Measurements from ENCODE around the gene CAMTA1.
"Not testable (repeated sequence)": the region's sequence is repeated elsewhere in the genome, so short reads cannot be mapped to it uniquely, and the experiment has no call there.

CAMTA1 gene

DNA sequence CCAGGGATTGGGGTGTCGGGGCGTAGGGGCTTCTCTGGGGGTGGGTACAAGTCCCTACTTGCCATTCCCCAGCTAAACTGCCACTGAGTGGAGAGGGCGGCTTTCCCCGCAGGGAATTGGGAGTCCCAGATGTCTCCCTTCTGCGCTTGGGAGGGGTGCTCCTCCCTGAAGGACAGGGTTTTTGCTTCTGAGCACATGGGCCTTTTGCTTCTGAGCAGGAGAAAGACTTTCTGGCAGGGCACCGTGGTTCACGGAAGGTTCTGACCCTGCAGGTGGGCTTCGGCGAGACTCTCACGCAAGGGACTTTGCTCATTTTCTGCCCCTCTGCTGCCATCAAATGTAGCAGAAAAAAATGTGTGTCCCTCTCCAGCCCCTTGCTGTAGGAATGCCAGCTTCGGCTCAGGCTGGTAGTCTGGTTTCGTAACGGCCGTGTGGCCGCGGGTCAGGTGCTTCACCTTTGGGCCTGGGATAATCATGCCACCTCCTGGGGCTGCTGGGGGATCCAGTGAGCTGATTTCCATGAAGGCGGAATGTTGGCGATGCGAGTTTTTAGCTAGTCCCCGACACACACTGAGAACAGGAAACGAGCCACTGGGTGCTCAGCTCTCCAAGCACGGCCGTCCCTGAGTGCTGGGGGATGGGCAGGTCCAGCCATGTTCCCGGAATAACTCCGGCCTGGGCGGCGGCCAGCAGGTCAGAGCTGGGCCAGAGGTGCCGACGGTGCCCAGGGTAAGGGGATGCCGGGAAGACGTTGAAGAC is 364.0 kb downstream of the CAMTA1 start:
- peak; percentile 84 for DNase-seq (ENCODE audit: low read depth)

DNA sequence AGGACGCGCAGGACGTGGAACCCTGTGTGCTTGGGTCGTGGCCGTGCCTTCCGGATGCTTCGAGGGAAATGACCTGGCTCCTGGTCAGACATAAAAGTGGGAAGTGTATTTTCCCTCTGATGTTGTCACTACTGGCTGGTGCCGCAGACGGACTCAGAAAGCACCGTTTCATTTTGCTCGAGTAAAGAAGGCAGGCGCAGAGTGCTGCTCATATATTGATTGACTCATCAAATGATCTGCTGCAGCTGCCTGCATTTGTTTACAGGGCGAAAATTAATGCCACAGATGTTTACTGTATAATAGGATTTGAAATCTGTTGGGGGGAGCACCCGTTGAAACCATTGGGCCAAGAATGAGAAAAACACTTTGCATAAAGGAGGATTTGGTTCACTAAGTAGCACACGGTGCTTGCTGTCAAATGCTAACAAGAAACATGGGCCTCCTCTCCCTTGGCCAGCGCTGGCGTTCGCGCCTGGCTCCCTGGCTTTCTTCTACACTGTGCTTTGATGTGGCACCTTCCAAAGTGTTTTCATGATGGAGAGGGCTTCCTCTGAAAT is 365.5 kb downstream of the CAMTA1 start:
- no peak for DNase-seq (ENCODE audit: low read depth)
- no peak overlapping the region for H3K4me3 ChIP-seq (ENCODE audit: low read length)
- TF ChIP-seq, protein P1, sequence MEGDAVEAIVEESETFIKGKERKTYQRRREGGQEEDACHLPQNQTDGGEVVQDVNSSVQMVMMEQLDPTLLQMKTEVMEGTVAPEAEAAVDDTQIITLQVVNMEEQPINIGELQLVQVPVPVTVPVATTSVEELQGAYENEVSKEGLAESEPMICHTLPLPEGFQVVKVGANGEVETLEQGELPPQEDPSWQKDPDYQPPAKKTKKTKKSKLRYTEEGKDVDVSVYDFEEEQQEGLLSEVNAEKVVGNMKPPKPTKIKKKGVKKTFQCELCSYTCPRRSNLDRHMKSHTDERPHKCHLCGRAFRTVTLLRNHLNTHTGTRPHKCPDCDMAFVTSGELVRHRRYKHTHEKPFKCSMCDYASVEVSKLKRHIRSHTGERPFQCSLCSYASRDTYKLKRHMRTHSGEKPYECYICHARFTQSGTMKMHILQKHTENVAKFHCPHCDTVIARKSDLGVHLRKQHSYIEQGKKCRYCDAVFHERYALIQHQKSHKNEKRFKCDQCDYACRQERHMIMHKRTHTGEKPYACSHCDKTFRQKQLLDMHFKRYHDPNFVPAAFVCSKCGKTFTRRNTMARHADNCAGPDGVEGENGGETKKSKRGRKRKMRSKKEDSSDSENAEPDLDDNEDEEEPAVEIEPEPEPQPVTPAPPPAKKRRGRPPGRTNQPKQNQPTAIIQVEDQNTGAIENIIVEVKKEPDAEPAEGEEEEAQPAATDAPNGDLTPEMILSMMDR (conservative IDR thresholded peaks at IDR 0.05; ENCODE audit: low read depth, low read length), result no peak

More for the DNA sequence above, 364.0 kb downstream of the CAMTA1 start:
- TF ChIP-seq, protein P1 (conservative IDR thresholded peaks at IDR 0.05; ENCODE audit: low read depth, low read length), result no peak
- H3K4me3 ChIP-seq (ENCODE audit: low read length), result no peak overlapping the region

DNA sequence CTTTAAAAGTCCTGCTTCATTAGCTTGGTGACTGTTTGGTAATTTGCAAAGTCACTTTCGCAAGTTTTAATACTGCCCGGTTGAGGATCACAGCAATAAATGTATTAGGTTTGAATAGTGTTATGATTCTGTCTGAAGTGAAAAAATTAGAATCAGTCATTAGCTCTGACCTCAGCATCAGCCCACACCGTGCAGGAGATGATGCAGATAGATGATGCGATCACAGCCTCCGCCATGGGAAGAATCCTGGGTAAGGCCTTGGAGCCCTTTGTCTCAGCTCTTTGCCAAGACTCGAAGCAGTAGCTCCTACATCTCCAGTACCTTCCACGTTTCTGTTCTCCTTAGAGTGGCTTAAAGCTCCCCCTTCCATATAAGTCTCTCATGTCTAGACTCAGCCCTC is 366.7 kb downstream of the CAMTA1 start:
- TF ChIP-seq, protein P1 (conservative IDR thresholded peaks at IDR 0.05; ENCODE audit: low read depth, low read length), result no peak
- H3K4me3 ChIP-seq (ENCODE audit: low read length), result no peak overlapping the region
- no peak for DNase-seq (ENCODE audit: low read depth)

DNA sequence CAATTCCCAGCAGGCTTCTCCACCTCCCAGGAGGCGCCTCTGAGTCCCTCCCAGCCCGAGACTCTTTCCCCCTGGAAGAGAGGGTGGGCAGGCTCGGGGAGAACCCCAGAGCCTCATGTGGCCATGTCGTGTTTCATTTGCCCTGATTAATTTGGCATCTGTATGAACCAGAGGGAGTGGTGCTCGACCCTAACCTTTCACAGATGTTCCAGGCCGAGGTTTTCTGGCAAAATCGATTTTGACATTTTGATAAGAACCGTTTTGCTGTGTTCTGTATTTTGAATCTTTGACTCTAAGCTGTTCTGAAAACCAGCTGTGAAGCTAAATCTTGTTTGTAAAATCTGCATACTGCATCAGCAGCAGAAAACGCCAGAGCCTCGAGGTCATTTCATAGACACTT is 367.4 kb downstream of the CAMTA1 start:
- no peak for DNase-seq (ENCODE audit: low read depth)
- H3K4me3 ChIP-seq (ENCODE audit: low read length), result no peak overlapping the region
- TF ChIP-seq, protein P1 (conservative IDR thresholded peaks at IDR 0.05; ENCODE audit: low read depth, low read length), result no peak

DNA sequence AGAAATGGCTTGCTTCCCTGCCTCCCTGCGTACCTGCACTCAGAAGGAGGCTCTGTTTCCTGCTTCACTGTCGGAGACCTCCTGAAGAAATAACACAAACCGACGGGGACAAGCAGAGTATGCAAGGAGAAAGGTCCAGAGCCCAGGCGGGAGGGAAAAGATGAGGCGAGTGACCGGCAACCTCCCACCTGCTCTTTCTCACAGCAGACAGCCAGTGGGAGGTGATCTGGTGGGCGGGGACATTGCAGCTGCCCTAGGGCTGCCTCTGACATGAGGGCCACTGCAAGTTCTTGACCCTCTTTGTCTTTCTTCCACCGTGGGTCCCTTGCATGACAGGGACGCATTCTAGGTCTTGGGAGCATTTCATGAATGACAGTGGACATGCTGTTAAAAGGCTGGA is 368.2 kb downstream of the CAMTA1 start:
- DNase-seq (ENCODE audit: low read depth), result no peak
- H3K4me3 ChIP-seq (ENCODE audit: low read length), result no peak overlapping the region
- TF ChIP-seq, protein P1 (conservative IDR thresholded peaks at IDR 0.05; ENCODE audit: low read depth, low read length), result no peak

DNA sequence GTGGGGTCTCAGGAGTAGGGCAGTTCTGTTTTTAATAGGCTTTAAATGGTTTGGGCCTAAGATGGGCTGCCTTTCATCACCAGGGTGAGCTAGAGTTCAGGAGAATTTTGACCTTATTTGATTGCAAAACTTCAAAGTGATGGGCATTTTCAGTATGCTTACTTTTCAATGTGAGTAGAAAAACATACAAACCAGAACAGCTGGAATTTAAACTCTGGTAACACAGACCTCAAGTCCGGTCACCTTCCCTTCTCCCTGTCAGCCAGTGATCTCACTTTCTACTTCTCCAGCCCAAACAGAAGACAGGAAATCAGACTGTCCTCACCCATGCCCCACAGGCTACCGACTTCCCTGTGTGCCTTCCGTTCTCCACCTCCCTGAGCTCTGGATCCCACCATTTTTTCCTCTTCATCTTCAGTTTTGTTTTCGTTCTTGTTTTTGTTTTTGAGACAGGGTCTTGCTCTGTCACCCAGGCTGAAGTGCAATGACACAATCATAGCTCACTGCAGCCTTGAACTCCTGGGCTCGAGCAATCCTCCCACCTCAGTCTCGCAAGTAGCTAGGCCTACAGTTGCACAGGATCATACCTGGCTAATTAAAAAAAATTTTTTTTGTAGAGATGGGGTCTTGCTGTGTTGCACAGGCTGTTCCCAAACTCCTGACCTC is 374.0 kb downstream of the CAMTA1 start:
- H3K4me3 ChIP-seq (ENCODE audit: low read length), result no peak overlapping the region
- DNase-seq (ENCODE audit: low read depth), result no peak
- TF ChIP-seq, protein P1 (conservative IDR thresholded peaks at IDR 0.05; ENCODE audit: low read depth, low read length), result no peak

DNA sequence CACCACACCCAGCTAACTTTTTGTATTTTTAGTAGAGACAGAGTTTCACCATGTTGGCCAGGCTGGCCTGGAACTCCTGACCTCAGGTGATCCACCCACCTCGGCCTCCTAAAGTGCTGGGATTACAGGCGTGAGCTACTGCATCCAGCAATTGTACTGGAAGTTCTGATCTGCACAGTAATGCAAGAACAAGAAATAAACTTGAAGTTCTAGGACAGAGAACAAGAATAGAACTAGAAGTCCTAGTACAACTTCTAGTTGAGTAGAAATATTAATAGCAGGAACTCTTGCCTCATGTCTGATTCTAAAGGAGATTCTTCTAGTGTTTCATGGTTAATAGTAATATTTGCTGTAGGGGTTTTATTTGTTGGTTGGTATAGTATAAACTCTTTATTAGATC is 383.3 kb downstream of the CAMTA1 start:
- not testable (repeated sequence) for H3K4me3 ChIP-seq (ENCODE audit: low read length); DNase-seq (ENCODE audit: low read depth)

Data from retinal pigment epithelial cell (primary cell).